LNCaP clone FGC (cell line): ENCODE measurements around the gene LRATD1.

Source experiments
- DNase-seq: peaks from one replicate; pipeline ENCODE4 v3.0.0-alpha.2; 2011; ENCODE audit warnings: low read depth
- H3K4me3 ChIP-seq: 2 replicates; pipeline ENCODE4 v1.5.1; 2011; ENCODE audit warnings: mild to moderate bottlenecking, low read depth, low read length, control low read depth
- CTCF ChIP-seq: IDR thresholded peaks from 2 replicates; pipeline ENCODE4 v1.5.1; 2012; ENCODE audit warnings: mild to moderate bottlenecking; ENCODE audit not compliant: control insufficient read depth, insufficient read depth; ENCODE audit errors: extremely low read depth

The LRATD1 gene

GRCh38 chr2:14638488-14638887 lies 6.0 kb downstream of the LRATD1 start:
- no peak for TF ChIP-seq CTCF
- no peak for DNase-seq
- H3K4me3 ChIP-seq = no peak overlapping the region

DNA sequence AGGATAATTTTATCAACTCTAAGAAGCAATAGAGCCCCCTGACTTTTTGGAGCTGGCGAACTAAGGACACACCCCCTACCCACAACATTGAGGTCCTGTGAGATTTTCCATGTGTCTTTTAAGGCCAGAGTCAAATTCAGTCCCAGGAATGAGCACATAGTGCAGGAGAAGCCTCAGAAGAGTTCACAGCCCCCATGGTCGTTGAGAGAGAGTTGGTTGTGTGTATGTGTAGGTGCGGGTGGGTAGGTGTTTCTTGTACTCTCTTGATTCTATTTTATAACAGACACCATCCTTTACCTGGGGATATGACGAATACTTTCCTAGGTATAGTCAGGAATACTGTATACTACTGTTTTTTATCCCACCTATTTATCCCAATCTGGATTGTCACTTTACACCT lies 8.6 kb downstream of the LRATD1 start:
- no peak for TF ChIP-seq CTCF
- DNase-seq = no peak

GRCh38 chr2:14642499-14642898 lies 10.0 kb downstream of the LRATD1 start:
- DNase-seq = no peak
- no peak overlapping the region for H3K4me3 ChIP-seq

More for the DNA sequence above, 8.6 kb downstream of the LRATD1 start:
- H3K4me3 ChIP-seq = no peak overlapping the region

GRCh38 chr2:14647714-14648113 lies 15.2 kb downstream of the LRATD1 start:
- TF ChIP-seq CTCF = no peak
- no peak for DNase-seq

More at GRCh38 chr2:14642499-14642898, 10.0 kb downstream of the LRATD1 start:
- TF ChIP-seq CTCF = no peak

DNA sequence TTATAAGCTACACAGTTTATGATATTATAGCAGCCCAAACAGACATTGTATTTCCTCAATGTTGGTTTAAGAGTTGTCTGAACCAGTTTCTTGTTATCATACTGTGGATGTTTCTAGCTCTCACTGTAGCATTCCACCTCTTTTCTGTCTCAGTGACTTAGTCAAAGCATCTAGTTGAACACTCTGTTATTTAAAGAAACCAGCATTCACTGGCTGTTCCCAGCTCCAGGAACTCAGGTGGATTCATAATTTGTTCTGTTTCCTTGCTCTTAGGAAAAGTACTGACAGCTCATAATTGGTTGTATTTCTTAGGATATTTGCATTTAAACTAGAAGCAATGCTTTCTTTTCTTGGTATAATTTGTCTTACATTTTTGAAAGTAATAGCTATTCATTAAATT lies 17.5 kb downstream of the LRATD1 start:
- TF ChIP-seq CTCF = no peak
- no peak for DNase-seq
- H3K4me3 ChIP-seq = no peak overlapping the region

More at GRCh38 chr2:14647714-14648113, 15.2 kb downstream of the LRATD1 start:
- no peak overlapping the region for H3K4me3 ChIP-seq

- H3K4me3 ChIP-seq = no peak overlapping the region
- DNase-seq = no peak
- TF ChIP-seq CTCF = no peak
Observed at GRCh38 chr2:14654835-14655282, 22.3 kb downstream of the LRATD1 start.

- no peak for DNase-seq
- TF ChIP-seq CTCF = no peak
- no peak overlapping the region for H3K4me3 ChIP-seq
Observed at GRCh38 chr2:14656146-14656545, 23.6 kb downstream of the LRATD1 start.
